ENCODE results near the gene PAFAH1B1.

- TF ChIP-seq YY1 (IDR thresholded peaks at IDR 0.05) (no peak), CTCF (IDR thresholded peaks at IDR 0.05; ENCODE audit: low read depth, low read length, missing input control) (no peak), HNF4A (conservative IDR thresholded peaks at IDR 0.05) (no peak), REST (IDR thresholded peaks at IDR 0.05) (no peak), EGR1 (IDR thresholded peaks at IDR 0.05; ENCODE audit: low read depth in 2 of 2) (no peak), MAX (IDR thresholded peaks at IDR 0.05) (no peak)
Measured at GRCh38 chr17:2582493-2582892, 11.0 kb upstream of the PAFAH1B1 start.
